ENCODE results near the gene JUNB.
"Not testable (repeated sequence)": the region's sequence is repeated elsewhere in the genome, so short reads cannot be mapped to it uniquely, and the experiment has no call there.

JUNB gene

DNA sequence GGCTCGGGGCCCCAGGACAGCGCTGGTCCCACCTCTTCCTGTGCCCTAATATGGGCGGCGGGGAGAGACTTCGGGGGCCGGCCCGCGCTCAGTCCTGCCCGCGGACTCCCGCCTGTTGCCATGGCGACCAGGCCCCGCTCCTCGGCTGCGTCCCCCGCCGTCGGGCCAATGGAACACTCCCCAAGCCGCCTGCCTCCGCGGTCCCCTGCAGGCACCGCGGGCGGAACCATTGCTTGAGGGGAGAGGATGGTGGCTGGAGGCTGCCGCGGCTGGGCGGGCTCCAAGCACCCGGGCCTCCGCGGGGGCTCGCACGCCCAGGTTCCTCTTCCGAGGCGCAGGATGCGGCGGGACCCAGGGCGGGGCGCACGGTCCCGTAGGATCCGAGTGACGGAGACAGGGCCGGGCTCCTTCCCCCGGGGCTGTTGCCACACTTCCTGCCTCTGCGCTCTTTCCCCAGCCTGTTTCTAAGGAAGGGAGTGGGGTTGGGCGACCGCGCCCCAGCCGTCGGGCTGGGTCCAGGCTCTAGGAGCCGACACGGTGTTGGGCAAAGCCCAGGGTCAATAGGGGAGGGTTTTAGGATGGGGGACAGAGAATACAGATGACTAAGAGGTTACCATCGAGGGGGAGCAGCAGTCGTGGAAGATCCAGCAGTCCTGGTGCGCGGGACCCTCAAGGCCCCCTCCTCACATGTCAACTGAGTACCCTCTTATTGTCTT, 1.2 kb upstream of the JUNB start:
- no peak for DNase-seq

GRCh38 chr19:12790628-12791344, 500 bp upstream of the JUNB start:
- no peak for DNase-seq

GRCh38 chr19:12792051-12792852, 966 bp downstream of the JUNB start:
- DNase-seq = no peak

GRCh38 chr19:12792853-12793289, 1.6 kb downstream of the JUNB start:
- no peak for DNase-seq

GRCh38 chr19:12793290-12794195, 2.3 kb downstream of the JUNB start:
- peak; percentile 62 for DNase-seq

GRCh38 chr19:12794196-12794941, 3.1 kb downstream of the JUNB start:
- no peak for DNase-seq

DNA sequence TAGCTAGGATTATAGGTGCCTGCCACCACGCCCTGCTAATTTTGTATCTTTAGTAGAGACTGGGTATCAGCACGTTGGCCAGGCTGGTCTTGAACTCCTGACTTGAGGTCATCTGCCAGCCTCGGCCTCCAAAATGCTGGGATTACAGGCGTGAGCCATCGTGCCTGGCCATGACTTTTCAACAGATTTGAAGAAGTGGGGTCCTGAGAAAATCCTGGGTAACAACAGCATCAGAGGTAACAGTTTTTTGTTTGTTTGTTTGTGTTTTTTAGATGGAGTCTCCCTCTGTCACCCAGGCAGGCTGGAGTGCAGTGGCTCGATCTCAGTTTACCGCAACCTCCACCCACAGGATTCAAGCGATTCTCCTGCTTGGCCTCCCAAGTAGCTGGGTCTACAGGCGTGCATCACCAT, 3.7 kb downstream of the JUNB start:
- no peak for DNase-seq

GRCh38 chr19:12796146-12797071, 5.1 kb downstream of the JUNB start:
- no peak for DNase-seq

- no peak for DNase-seq
Observed at GRCh38 chr19:12797141-12797587, 5.9 kb downstream of the JUNB start.

GRCh38 chr19:12797607-12798006, 6.3 kb downstream of the JUNB start:
- DNase-seq = not testable (repeated sequence)

DNA sequence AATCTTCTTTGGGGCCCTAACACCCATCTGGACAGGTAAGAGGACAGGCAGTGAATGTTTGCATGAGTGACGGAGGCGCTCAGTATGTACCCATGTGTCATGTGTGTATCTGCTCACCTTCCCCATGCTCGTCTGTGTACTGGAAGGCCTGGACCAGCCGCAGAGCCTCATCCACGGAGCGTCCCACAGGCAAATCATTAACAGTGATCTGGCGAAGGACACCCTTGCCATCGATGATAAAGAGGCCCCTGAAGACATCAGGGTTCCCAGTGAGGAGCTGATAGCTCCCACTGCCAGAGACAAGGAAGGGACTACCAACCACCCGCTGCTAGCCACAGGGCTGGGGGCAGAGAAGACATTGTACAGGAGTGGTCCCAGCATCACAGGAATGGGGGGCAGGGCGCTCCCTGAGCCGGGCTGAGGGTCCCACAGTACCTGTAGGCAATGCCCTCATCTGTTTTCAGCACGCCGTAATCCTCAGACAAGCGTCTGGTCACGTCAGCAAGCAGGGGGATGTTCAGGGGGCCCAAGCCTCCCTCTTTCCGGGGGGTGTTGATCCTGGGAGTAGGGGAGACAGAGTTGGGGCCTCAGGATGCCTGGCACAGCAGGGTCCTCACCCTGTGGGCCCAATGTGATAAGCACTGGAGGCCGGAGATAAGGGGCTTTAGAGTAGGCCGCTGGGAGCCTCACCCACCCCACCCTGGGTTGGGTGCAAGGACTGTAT, 8.6 kb downstream of the JUNB start:
- DNase-seq = no peak

DNA sequence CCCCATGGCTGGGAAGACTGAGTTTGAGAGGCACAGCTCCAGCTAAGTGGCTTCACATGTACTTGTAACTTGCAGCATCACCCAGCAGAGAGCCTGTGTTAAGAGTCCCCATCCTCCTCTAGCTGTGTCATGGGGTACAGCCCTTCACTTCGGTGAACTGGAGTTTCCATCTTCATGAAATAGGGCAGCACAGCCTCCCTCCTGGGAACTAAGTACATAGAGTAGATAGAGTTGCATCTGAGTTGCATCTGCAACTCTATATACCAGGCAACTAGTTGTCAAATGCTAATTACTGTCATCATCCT, 9.1 kb downstream of the JUNB start:
- DNase-seq = no peak

GRCh38 chr19:12800923-12801465, 9.7 kb downstream of the JUNB start:
- DNase-seq = no peak

GRCh38 chr19:12801466-12802266, 10.4 kb downstream of the JUNB start, which contains the start of the genes PRDX2 and THSD8:
TSS of gene PRDX2 (minus strand) at chr19:12801800. CDS start at chr19:12801261, 539 bp downstream.
TSS of gene THSD8 (plus strand) at chr19:12802069. CDS start at chr19:12802072, 3 bp downstream.
- no peak for DNase-seq

GRCh38 chr19:12802267-12803106, 11.2 kb downstream of the JUNB start:
- no peak for DNase-seq

GRCh38 chr19:12804051-12804450, 12.8 kb downstream of the JUNB start:
- no peak for DNase-seq

GRCh38 chr19:12806242-12807081, 15.2 kb downstream of the JUNB start, which contains the start of gene RNASEH2A:
TSS of gene RNASEH2A (plus strand) at chr19:12806584. CDS start at chr19:12806674, 90 bp downstream.
- DNase-seq = no peak
